Measurements from ENCODE around the gene CRIP2. TPM values are rescaled to one million over a fixed set of nuclear protein-coding genes. Genes with fewer than 3 reads are reported as not detected.
A peak's percentile ranks its signal among the peaks of the same experiment; 100 is the strongest.

The CRIP2 gene
- total and polyA plus RNA-seq, 2 experiments from 2014 or later: 3.4 to 9.6 TPM

GRCh38 chr14:105492031-105492970 lies 17.7 kb downstream of the CRIP2 start:
- TF ChIP-seq JUNB (IDR thresholded peaks at IDR 0.05; ENCODE audit: unreplicated experiment) (no peak), ZNF462 (CRISPR knock-in tag; IDR thresholded peaks at IDR 0.05) (no peak), EZH2 (IDR thresholded peaks at IDR 0.05; ENCODE audit: low read depth, unreplicated experiment) (no peak), CTCF (conservative IDR thresholded peaks at IDR 0.05; ENCODE audit: low read depth in 2 of 2) (no peak), EZH2phosphoT487 (IDR thresholded peaks at IDR 0.05; ENCODE audit: unreplicated experiment) (no peak), REST (IDR thresholded peaks at IDR 0.05; ENCODE audit: unreplicated experiment) (no peak), ETS1 (IDR thresholded peaks at IDR 0.05) (no peak)
- H3K36me3 Mint-ChIP-seq (ENCODE audit: low read depth): no peaks in the 10 kb centered on the region
- DNase-seq (ENCODE audit: low spot score): no peak
- H3K27me3 Mint-ChIP-seq (ENCODE audit: insufficient read depth, low read depth, poor library complexity): peaks cover 31% of the 10 kb centered on the region
- ATAC-seq: no peak
- H3K27ac Mint-ChIP-seq: no peak overlapping the region
- H3K9me3 Mint-ChIP-seq: peaks cover 6% of the 10 kb centered on the region; the same call in 2 of the 3 replicates
- no peaks in the 10 kb centered on the region for H3K79me2 ChIP-seq (replicated peaks; ENCODE audit: insufficient read depth)
- H3K36me3 ChIP-seq (ENCODE audit: insufficient read depth): no peaks in the 10 kb centered on the region
- peaks cover 5% of the 10 kb centered on the region; the same call in 2 of the 3 replicates for H3K4me1 Mint-ChIP-seq
- H3K4me2 ChIP-seq: peak overlapping the region; percentile 79; the same call in 1 of the 2 replicates
- H3K4me3 ChIP-seq: peak overlapping the region; percentile 62
- peaks cover 3% of the 10 kb centered on the region; the same call in 1 of the 2 replicates for H3K9me2 ChIP-seq (ENCODE audit: insufficient read depth)
- peak overlapping the region; percentile 85 for H3K4me3 Mint-ChIP-seq
- H4K20me1 ChIP-seq (replicated peaks; ENCODE audit: insufficient read depth): no peaks in the 10 kb centered on the region
- H3K4me1 ChIP-seq (ENCODE audit: insufficient read depth): peaks cover 4% of the 10 kb centered on the region; the same call in 1 of the 2 replicates
- H3F3A ChIP-seq (replicated peaks; ENCODE audit: low read depth): peaks cover 4% of the 10 kb centered on the region; the same call in 1 of the 2 replicates
- peaks cover 29% of the 10 kb centered on the region for H3K27me3 ChIP-seq (ENCODE audit: insufficient read depth)
- no peak overlapping the region for H3K27ac ChIP-seq (ENCODE audit: low read depth)
- H2AFZ ChIP-seq: no peak overlapping the region

Data from GM23338 (cell line).